HEK293T (cell line): Measurements from ENCODE around the gene INPP4B.

ENCODE experiments used
- ARNT ChIP-seq: fragments of 450-650 bp; IDR thresholded peaks from 2 replicates; pipeline ENCODE4 v1.6.1; 2017; ENCODE audit warnings: mild to moderate bottlenecking
- SP1 ChIP-seq: fragments of 450-650 bp; IDR thresholded peaks from 2 replicates; pipeline ENCODE4 v1.6.1; 2017

GRCh38 chr4:142230991-142231390, 615.1 kb downstream of the INPP4B start:
- TF ChIP-seq SP1 (no peak), ARNT (no peak)
